Activated B cell treated with CpG ODN at 0.5 μM for 24 hours (primary cell): ENCODE measurements around the gene GUCA2A. TPM values are rescaled to one million over a fixed set of nuclear protein-coding genes. Genes with fewer than 3 reads are reported as not detected.

Experiments used
- ATAC-seq: fragments of 200-7000 bp; cut with Tn5 transposase; one replicate; pipeline ENCODE4 v1.10.0; 2021; ENCODE audit warnings: low read depth, mild to moderate bottlenecking, moderate library complexity
- CTCF ChIA-PET: fragments of 350-600 bp; sonication (Branson Sonifier 250); formaldehyde crosslinking; loops from one replicate; lab custom pipeline; 2021; ENCODE audit warnings: antibody characterized with exemption; lab: Charles Lee
- POLR2A ChIA-PET: fragments of 350-600 bp; sonication (Branson Sonifier 250); formaldehyde crosslinking; loops from one replicate; lab custom pipeline; 2021; ENCODE audit warnings: antibody characterized with exemption; lab: Charles Lee
- DNase-seq: peaks from one replicate; pipeline ENCODE4 v3.0.0; 2022
- H3K27ac Mint-ChIP-seq: one replicate; pipeline ENCODE4 v1.8.0; 2020; ENCODE audit warnings: mixed read lengths
- H3K27me3 Mint-ChIP-seq: one replicate; pipeline ENCODE4 v1.8.0; 2021; ENCODE audit warnings: mixed read lengths
- H3K36me3 Mint-ChIP-seq: one replicate; pipeline ENCODE4 v1.8.0; 2021; ENCODE audit warnings: low read depth, mixed read lengths
- H3K4me1 Mint-ChIP-seq: one replicate; pipeline ENCODE4 v1.8.0; 2021; ENCODE audit warnings: mixed read lengths
- H3K4me3 Mint-ChIP-seq: one replicate; pipeline ENCODE4 v1.8.0; 2020; ENCODE audit warnings: mild to moderate bottlenecking, mixed read lengths
- H3K9me3 Mint-ChIP-seq: one replicate; pipeline ENCODE4 v1.8.0; 2020; ENCODE audit warnings: mixed read lengths
- CTCF ChIP-seq: fragments of 200-600 bp; IDR thresholded peaks from one replicate; pipeline ENCODE4 v1.8.0; 2022; ENCODE audit warnings: antibody characterized with exemption, mild to moderate bottlenecking
- intact Hi-C: fragments of 100-400 bp; cut with micrococcal nuclease; formaldehyde crosslinking; loops from one replicate; pipeline ENCODE4 v1.15.1; 2024
- total RNA-seq: library from RNA; stranded (reverse); gene quantifications from 2 replicates; pipeline ENCODE4 v1.2.3, GENCODE V29; 2022

GUCA2A gene
- total RNA-seq, 1 donor from 2014 or later, result not detected

GRCh38 chr1:42178249-42178648 lies 13.7 kb upstream of the GUCA2A start:
- intact Hi-C loops, result no loop called here
- no peaks in the 10 kb centered on the region for H3K9me3 Mint-ChIP-seq
- H3K27ac Mint-ChIP-seq, result no peak overlapping the region
- no peak overlapping the region for H3K4me3 Mint-ChIP-seq
- POLR2A ChIA-PET, result no interaction called here
- DNase-seq (no peak), ATAC-seq (no peak)
- H3K27me3 Mint-ChIP-seq, result no peaks in the 10 kb centered on the region
- H3K36me3 Mint-ChIP-seq, result peaks cover 47% of the 10 kb centered on the region
- TF ChIP-seq CTCF, result no peak
- no peaks in the 10 kb centered on the region for H3K4me1 Mint-ChIP-seq
- CTCF ChIA-PET, result no interaction called here

- no peaks in the 10 kb centered on the region for H3K4me1 Mint-ChIP-seq
- H3K27me3 Mint-ChIP-seq, result no peaks in the 10 kb centered on the region
- ChIA-PET CTCF (interaction anchor here (0.7 to 0.9 kb wide), 2 partner anchors 14 to 30 kb away, joined by 3 read pairs; no protein-coding TSS in a partner anchor), POLR2A (no interaction called here)
- H3K27ac Mint-ChIP-seq, result no peak overlapping the region
- DNase-seq (no peak), ATAC-seq (no peak)
- intact Hi-C loops, result no loop called here
- no peaks in the 10 kb centered on the region for H3K9me3 Mint-ChIP-seq
- no peak for TF ChIP-seq CTCF
- peaks cover 42% of the 10 kb centered on the region for H3K36me3 Mint-ChIP-seq
- no peak overlapping the region for H3K4me3 Mint-ChIP-seq
Observed at GRCh38 chr1:42177541-42177981, 13.0 kb upstream of the GUCA2A start.

- ATAC-seq, result no peak
- no peaks in the 10 kb centered on the region for H3K27me3 Mint-ChIP-seq
- no peak overlapping the region for H3K27ac Mint-ChIP-seq
- H3K4me3 Mint-ChIP-seq, result no peak overlapping the region
- ChIA-PET CTCF (interaction anchor here (0.7 to 0.9 kb wide), 2 partner anchors 15 to 30 kb away, joined by 3 read pairs; no protein-coding TSS in a partner anchor), POLR2A (no interaction called here)
- H3K9me3 Mint-ChIP-seq, result no peaks in the 10 kb centered on the region
- intact Hi-C loops, result no loop called here
- H3K4me1 Mint-ChIP-seq, result no peaks in the 10 kb centered on the region
- TF ChIP-seq CTCF, result no peak
- peaks cover 38% of the 10 kb centered on the region for H3K36me3 Mint-ChIP-seq
- DNase-seq, result no peak
Observed at GRCh38 chr1:42176902-42177519, 12.5 kb upstream of the GUCA2A start.

GRCh38 chr1:42175314-42176054 lies 10.9 kb upstream of the GUCA2A start:
- Mint-ChIP-seq H3K4me1 (no peaks in the 10 kb centered on the region), H3K36me3 (peaks cover 24% of the 10 kb centered on the region), H3K4me3 (no peak overlapping the region), H3K27ac (no peak overlapping the region), H3K27me3 (no peaks in the 10 kb centered on the region), H3K9me3 (no peaks in the 10 kb centered on the region)
- DNase-seq (no peak), ATAC-seq (no peak)
- ChIA-PET CTCF (interaction anchor here (4.7 to 6.2 kb wide), 2 partner anchors 601 to 659 kb away, joined by 54 to 71 read pairs; no protein-coding TSS in a partner anchor), POLR2A (no interaction called here)
- TF ChIP-seq CTCF, result no peak
- intact Hi-C loops, result no loop called here
